PFSK-1 (cell line): ENCODE measurements around the gene KBTBD8.

Experiments
- FOXP2 ChIP-seq: optimal IDR thresholded peaks from 2 replicates; pipeline ENCODE3; 2011; ENCODE audit warnings: borderline replicate concordance, control low read depth, inconsistent platforms; ENCODE audit not compliant: insufficient read depth; ENCODE audit errors: extremely low read length, extremely low read depth
- POLR2AphosphoS5 ChIP-seq: IDR thresholded peaks from 2 replicates; pipeline ENCODE4 v1.6.1; 2012; ENCODE audit warnings: low read depth, mild to moderate bottlenecking, control low read depth, low read length, moderate library complexity
- REST ChIP-seq, 2 experiments: IDR thresholded peaks; 2 replicates each; pipeline versions ENCODE4 v1.6.1 to v1.8.0; 2011 to 2012; ENCODE audit warnings: low read depth in 2 of 2, low read length in 2 of 2, control low read depth in 1 of 2, inconsistent platforms in 1 of 2, mild to moderate bottlenecking in 1 of 2, moderate library complexity in 1 of 2; ENCODE audit not compliant: insufficient read depth in 1 of 2
- SIN3A ChIP-seq: IDR thresholded peaks from 2 replicates; pipeline ENCODE4 v1.6.1; 2012; ENCODE audit warnings: mild to moderate bottlenecking, low read length, moderate library complexity, borderline replicate concordance; ENCODE audit not compliant: insufficient read depth
- TAF1 ChIP-seq: IDR thresholded peaks from 2 replicates; pipeline ENCODE4 v1.6.1; 2012; ENCODE audit warnings: low read length, control low read depth, borderline replicate concordance; ENCODE audit not compliant: insufficient read depth

Gene KBTBD8

GRCh38 chr3:66996696-66997095 lies 1.4 kb upstream of the KBTBD8 start:
- no peak for TF ChIP-seq FOXP2
- TF ChIP-seq POLR2AphosphoS5 = no peak
- no peak for TF ChIP-seq TAF1
- no peak for TF ChIP-seq SIN3A
- no peak for TF ChIP-seq REST (IDR thresholded peaks at IDR 0.05; ENCODE audit: insufficient read depth in 1 of 2, low read depth in 2 of 2, low read length in 2 of 2)

- TF ChIP-seq FOXP2 (no peak), TAF1 (no peak), REST (IDR thresholded peaks at IDR 0.05; ENCODE audit: insufficient read depth in 1 of 2, low read depth in 2 of 2, low read length in 2 of 2) (no peak), POLR2AphosphoS5 (no peak), SIN3A (no peak)
These were observed 471 bp upstream of the KBTBD8 start for GRCh38 chr3:66997560-66998112.

GRCh38 chr3:66998904-66999235 lies 763 bp downstream of the KBTBD8 start:
- TF ChIP-seq REST (IDR thresholded peaks at IDR 0.05; ENCODE audit: insufficient read depth in 1 of 2, low read depth in 2 of 2, low read length in 2 of 2) (no peak), POLR2AphosphoS5 (no peak), SIN3A (no peak), FOXP2 (no peak), TAF1 (no peak)

- TF ChIP-seq FOXP2 = no peak
- TF ChIP-seq REST (IDR thresholded peaks at IDR 0.05; ENCODE audit: insufficient read depth in 1 of 2, low read depth in 2 of 2, low read length in 2 of 2) = no peak
- TF ChIP-seq TAF1 = no peak
- no peak for TF ChIP-seq POLR2AphosphoS5
- no peak for TF ChIP-seq SIN3A
These were observed 1.9 kb downstream of the KBTBD8 start for GRCh38 chr3:67000009-67000408.

GRCh38 chr3:67001086-67001861 lies 3.2 kb downstream of the KBTBD8 start:
- TF ChIP-seq SIN3A (no peak), TAF1 (no peak), FOXP2 (no peak), REST (IDR thresholded peaks at IDR 0.05; ENCODE audit: insufficient read depth in 1 of 2, low read depth in 2 of 2, low read length in 2 of 2) (no peak)
